ENCODE measurements around the gene CDH4. TPM values are rescaled to one million over a fixed set of nuclear protein-coding genes. Genes with fewer than 3 reads are reported as not detected.

CDH4 gene
- total and polyA plus RNA-seq, 9 of the 15 experiments (the other 6 are each of a cell fraction or from before 2014, with no cell fraction given): 0.04 TPM; not detected in 8

DNA sequence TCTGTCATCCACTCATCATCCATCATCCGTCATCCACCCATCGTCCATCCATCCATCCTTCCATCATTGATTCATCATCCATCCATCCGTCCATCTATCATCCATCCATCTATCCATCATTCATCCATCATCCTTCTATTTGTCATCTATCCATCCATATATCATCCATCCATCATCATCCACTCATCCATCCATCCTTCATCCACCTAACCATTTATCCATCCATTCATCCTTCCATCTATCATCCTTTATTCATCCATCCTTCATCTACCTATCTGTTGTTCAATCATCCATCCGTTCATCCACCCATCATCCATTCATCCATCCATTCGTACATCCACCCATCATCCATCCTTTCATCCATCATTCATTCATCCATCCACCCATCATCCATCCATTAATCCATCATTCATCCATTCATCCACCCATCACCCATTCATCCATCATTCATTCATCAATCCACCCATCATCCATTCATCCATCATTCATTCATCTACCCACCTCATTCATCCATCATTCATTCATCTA lies 266.4 kb downstream of the CDH4 start (continued):
- no peak for TF ChIP-seq ZNF239 (CRISPR knock-in tag; IDR thresholded peaks at IDR 0.05)
- no peak for TF ChIP-seq TAF7 (tag; IDR thresholded peaks at IDR 0.05)
- TF ChIP-seq ZNF24 (IDR thresholded peaks at IDR 0.05): peak; percentile 65; the same call in 1 of the 2 replicates
- peak; percentile 21; the same call in 1 of the 2 replicates for TF ChIP-seq CTBP1 (IDR thresholded peaks at IDR 0.05; ENCODE audit: borderline replicate concordance)
- TF ChIP-seq ARHGAP35 (IDR thresholded peaks at IDR 0.05; ENCODE audit: partially characterized antibody): peak; percentile 52
- TF ChIP-seq HNRNPLL (IDR thresholded peaks at IDR 0.05; ENCODE audit: low read depth, low read length, poor library complexity, severe bottlenecking): no peak
- 0 out of 2 replicates have a peak, but pooled peaks have one; percentile 16 for TF ChIP-seq HLTF (IDR thresholded peaks at IDR 0.05)
- TF ChIP-seq, protein P1, sequence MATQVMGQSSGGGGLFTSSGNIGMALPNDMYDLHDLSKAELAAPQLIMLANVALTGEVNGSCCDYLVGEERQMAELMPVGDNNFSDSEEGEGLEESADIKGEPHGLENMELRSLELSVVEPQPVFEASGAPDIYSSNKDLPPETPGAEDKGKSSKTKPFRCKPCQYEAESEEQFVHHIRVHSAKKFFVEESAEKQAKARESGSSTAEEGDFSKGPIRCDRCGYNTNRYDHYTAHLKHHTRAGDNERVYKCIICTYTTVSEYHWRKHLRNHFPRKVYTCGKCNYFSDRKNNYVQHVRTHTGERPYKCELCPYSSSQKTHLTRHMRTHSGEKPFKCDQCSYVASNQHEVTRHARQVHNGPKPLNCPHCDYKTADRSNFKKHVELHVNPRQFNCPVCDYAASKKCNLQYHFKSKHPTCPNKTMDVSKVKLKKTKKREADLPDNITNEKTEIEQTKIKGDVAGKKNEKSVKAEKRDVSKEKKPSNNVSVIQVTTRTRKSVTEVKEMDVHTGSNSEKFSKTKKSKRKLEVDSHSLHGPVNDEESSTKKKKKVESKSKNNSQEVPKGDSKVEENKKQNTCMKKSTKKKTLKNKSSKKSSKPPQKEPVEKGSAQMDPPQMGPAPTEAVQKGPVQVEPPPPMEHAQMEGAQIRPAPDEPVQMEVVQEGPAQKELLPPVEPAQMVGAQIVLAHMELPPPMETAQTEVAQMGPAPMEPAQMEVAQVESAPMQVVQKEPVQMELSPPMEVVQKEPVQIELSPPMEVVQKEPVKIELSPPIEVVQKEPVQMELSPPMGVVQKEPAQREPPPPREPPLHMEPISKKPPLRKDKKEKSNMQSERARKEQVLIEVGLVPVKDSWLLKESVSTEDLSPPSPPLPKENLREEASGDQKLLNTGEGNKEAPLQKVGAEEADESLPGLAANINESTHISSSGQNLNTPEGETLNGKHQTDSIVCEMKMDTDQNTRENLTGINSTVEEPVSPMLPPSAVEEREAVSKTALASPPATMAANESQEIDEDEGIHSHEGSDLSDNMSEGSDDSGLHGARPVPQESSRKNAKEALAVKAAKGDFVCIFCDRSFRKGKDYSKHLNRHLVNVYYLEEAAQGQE (IDR thresholded peaks at IDR 0.05; ENCODE audit: borderline replicate concordance): no peak
- TF ChIP-seq, protein P1 (CRISPR knock-in tag; IDR thresholded peaks at IDR 0.05; ENCODE audit: low read depth): no peak
- no peak for TF ChIP-seq HDAC6 (IDR thresholded peaks at IDR 0.05; ENCODE audit: low read depth, low read length)
- TF ChIP-seq, protein P2, sequence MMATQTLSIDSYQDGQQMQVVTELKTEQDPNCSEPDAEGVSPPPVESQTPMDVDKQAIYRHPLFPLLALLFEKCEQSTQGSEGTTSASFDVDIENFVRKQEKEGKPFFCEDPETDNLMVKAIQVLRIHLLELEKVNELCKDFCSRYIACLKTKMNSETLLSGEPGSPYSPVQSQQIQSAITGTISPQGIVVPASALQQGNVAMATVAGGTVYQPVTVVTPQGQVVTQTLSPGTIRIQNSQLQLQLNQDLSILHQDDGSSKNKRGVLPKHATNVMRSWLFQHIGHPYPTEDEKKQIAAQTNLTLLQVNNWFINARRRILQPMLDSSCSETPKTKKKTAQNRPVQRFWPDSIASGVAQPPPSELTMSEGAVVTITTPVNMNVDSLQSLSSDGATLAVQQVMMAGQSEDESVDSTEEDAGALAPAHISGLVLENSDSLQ (IDR thresholded peaks at IDR 0.05): peak; percentile 82
- TF ChIP-seq PHB2 (IDR thresholded peaks at IDR 0.05; ENCODE audit: low read depth): no peak
